Limb (tissue), 2 donors: ENCODE results near the gene CTBP2.
"Not testable (repeated sequence)": the region's sequence is repeated elsewhere in the genome, so short reads cannot be mapped to it uniquely, and the experiment has no call there.

Experiments used
- DNase-seq, 2 donors: peaks; one replicate each; pipeline ENCODE4 v3.0.0-alpha.2; 2016; ENCODE audit errors: extremely low spot score in 2 of 2

Gene CTBP2

DNA sequence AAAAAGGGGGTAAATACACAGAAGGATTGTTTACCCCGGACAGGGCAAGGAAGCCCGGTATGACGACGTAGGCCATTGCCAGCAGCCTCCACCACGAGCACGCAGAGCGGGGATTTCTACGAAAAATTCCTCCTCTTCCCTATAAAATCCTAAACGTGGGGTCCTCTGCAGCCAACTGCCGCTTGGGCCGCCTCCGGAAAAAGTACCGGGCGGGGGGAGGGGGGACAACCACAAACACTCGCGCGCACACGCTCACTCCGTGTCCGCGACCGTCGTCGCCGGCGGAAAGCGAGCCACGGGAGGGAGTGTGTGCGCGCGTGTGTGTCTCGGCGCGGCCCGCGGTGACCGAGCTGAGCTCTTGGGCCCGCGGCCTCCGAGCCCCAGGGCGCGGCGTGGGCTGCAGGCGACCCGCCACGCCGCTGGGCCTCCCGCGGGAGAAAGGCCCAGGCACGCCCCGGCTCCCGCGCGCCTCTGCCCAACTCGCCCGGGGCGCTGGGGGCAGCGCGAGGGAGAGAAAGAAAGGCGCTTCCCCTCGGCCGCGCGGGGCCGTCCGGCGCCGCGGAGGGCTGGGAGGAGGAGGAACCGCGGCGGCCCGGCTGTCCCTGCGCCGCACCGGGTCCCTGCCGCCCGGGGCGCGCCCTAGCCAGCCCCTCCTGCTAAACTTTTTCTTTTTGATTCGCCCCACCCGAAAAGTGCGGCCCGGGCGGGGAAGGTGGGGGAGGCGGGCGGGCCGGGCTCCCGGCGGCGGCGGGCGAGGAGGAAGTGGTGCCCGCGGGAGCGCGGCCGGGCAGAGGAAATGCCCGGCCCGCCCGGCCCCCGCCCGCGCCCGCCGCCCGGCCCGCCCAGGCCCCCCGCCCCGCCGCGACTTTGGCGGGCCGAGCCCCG, 1.5 kb downstream of the CTBP2 start:
- peak; percentile 48 to 79 for DNase-seq

DNA sequence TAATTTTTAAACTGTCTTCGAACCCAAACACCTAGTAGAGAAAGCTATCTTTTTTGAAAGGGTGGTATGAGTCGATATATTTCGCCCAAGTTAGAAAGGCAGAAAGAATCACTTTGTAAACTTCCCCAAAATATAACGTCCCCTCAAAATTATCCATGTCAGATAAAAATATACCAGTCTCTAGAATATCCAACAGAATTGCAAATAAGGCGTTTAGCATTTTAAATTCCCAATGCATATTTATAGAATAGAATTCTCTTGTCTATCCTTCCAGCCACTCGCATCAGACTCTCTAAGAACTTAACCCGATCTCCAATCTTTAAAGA, 2.1 kb downstream of the CTBP2 start:
- no peak for DNase-seq

GRCh38 chr10:125157505-125157904, 2.9 kb downstream of the CTBP2 start:
- DNase-seq, result no peak

GRCh38 chr10:125156739-125157480, 3.5 kb downstream of the CTBP2 start:
- no peak for DNase-seq

DNA sequence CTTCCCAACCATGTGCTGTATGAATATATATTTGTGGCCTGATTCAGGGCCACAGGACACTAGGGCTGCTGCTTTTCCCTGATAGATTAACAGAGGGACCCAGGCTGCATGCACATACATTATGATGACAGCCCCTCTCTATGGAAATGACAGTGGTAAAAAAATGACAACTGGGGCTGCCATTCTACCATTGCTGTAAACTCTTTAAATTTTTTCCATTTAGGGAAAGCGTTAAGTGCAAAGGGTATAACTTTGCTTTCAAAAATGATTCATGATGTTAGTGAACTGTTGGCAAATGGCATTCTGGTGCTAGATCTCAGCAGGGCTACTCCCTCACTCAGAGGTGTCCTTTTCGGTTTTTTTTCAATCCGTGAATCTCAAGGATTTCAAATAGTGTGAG, 4.2 kb downstream of the CTBP2 start:
- DNase-seq, result no peak

DNA sequence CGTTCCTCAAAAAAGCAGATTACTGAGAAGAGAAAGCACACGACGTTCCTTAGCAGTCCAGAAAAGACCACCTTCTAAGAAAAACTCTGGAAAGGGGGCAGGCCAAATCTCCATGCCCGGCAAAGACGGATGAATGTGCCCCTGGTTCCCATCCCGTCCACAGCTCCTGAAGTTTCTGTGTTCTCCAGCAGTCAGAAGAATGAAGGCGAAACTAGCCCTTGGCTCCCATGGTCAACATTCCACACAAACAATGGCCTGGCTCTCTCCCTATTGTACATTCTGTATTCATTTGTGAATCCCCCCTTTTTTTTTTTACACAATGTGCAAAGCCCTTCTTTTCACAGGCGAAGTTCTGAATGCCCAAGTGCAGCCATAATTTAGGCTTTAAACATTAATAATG, 5.3 kb downstream of the CTBP2 start:
- DNase-seq, result no peak

- no peak for DNase-seq
Measured at GRCh38 chr10:125154529-125154928, 5.8 kb downstream of the CTBP2 start.

DNA sequence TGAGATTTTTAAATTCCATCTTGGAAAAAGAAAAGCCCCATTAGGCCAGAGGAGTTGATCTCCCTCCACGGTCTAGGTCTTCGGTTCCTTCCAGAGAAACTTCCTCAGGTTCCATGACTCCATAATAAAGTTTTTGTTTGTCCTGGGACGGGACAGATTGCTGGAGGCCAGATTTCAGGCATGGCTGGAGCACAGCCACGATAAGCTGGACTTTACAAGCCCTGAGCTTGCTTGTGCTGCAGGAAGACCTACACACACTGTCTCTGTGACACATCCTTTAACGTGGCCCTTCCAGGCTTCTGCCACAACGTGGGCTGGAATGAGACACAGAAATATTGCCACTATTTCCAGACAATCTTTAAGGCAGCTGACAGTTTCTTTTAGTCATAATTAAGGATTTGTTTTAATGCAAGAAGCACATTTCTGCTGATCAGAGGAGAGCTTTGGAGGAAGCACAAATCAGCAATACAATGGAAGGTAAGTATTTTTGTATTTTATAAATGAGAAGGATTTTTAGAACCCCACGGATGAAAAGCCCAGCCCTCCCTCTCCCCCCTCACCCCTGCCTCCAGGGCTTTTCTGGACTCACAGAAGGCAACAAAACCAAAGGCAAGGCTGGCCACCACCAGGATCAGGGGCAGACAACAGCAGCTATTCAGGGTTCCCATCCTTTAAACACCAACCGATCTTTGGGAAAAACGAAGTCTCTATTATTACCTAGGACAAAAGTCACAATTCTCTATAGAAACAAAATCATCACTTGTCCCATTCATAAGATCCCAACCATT, 6.5 kb downstream of the CTBP2 start:
- no peak for DNase-seq

DNA sequence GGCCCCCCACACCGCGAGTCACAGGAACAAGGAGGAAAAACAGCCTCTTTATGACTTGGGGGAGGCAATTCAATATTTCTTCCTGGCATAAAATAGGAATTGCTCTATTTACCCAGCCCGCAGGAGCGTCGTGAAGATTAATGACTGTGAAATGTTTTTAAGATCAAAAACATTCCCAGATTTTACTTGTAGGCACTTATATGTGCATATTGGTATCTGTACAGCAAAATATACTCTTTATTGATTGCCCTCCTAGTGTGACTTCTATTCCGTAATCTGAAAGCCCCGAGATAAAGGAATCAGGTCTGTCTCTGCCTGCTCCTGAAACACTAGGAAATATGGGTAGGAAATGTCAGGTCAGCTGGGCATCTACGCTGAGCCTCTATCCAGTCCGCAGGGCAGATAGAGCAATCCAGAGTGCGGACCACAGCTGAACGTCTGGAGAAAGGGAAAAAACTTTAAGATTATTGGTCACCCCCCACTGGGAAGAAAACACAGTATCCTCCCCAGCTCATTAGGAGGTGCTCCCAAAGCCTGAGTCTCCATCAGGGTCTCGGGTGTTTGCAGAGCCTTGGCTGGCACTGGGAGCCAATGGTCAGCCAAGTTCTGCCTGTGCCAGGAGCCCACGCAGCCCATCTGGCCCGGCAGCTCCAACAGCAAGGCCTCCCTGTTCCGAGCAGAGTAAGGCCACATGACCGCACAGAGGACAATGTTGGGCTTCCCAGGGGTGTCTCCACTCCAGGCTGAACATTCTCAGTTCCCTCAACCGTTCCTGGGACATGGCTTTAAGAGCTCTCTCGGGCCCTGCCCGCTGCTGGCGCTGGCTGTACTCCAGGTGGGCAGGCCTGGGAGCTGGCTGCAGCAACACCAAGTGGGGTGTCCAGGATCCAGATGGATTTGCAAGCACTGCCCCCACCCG, 7.7 kb downstream of the CTBP2 start:
- DNase-seq, result no peak

DNA sequence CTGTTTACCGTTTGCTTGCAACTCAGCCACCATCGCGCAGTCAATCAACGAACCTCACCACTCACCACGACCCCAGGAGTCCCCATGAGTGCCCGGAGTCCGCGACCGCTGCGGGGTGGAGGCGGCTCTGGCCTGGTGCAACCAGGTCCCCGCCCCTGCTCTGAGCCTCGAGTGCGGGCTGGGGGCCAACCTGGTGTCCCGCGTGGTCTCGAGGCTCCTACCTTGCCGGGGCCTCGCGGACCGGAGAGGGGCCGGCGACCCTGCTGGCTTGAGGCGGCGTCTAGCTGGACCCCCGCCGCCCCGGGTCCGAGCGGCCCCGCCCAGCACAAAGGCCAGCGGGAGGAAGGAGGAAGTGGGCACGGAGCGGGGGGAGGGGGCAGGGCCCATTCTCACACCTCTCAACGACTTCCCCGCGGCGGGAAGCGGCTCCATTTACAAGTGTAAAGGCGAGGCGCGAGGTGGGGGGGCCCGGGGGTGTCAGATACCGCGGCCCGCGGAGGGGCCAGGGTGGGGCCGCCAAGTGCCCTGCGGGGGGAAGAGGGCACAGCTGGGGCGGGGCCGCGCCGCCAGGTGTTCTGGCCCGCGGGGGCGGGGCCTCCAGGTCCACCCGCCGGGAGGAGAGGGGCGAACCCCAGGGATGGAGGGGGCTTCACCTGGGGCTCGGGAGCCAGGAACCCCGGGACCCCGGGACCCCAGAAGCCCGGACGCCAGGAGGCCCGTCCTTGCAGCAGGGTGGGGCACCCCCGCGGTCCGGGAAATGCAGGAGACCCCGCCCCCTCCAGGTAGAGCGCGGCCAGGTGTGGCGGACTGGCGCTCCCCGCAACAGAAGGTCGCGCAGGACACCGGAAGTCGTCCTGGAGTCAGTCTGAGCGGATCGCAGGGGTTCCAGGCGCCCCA, 8.6 kb downstream of the CTBP2 start:
- no peak for DNase-seq

GRCh38 chr10:125151170-125151552, 9.2 kb downstream of the CTBP2 start:
- no peak for DNase-seq

DNA sequence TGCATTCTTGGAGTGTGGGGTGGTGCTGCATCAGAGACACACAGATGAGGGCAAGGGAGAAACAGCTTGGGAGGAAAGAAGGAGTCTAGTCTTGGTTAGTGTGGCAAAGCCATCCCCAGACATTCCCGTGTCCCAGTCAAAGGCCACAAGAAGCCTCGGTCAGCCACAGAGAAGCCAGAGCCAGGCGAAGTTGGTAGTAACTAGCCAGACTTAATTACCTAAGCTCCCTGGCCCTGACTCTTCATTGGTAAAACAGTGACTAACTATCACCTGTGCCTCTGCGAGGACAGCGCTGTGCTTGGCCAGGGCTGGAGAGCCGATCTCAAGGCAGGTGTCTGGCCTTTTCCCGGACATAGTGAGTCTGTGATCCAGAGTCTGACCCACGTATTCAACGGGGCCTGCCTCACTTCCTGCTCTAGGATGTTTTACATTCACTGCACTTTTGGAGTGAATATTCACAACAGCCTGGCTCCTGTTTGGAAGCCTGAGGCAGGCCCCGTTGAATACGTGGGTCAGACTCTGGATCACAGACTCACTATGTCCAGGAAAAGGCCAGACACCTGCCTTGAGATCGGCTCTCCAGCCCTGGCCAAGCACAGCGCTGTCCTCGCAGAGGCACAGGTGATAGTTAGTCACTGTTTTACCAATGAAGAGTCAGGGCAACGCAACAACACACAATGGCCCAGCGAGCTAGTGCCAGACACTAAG, 9.8 kb downstream of the CTBP2 start:
- DNase-seq, result not testable (repeated sequence)

GRCh38 chr10:125149680-125150047, 10.7 kb downstream of the CTBP2 start:
- DNase-seq, result no peak

- DNase-seq, result no peak
Measured at GRCh38 chr10:125149036-125149679, 11.2 kb downstream of the CTBP2 start.

- no peak for DNase-seq
Measured at GRCh38 chr10:125148528-125148927, 11.8 kb downstream of the CTBP2 start.

GRCh38 chr10:125147971-125148439, 12.4 kb downstream of the CTBP2 start:
- DNase-seq, result no peak

DNA sequence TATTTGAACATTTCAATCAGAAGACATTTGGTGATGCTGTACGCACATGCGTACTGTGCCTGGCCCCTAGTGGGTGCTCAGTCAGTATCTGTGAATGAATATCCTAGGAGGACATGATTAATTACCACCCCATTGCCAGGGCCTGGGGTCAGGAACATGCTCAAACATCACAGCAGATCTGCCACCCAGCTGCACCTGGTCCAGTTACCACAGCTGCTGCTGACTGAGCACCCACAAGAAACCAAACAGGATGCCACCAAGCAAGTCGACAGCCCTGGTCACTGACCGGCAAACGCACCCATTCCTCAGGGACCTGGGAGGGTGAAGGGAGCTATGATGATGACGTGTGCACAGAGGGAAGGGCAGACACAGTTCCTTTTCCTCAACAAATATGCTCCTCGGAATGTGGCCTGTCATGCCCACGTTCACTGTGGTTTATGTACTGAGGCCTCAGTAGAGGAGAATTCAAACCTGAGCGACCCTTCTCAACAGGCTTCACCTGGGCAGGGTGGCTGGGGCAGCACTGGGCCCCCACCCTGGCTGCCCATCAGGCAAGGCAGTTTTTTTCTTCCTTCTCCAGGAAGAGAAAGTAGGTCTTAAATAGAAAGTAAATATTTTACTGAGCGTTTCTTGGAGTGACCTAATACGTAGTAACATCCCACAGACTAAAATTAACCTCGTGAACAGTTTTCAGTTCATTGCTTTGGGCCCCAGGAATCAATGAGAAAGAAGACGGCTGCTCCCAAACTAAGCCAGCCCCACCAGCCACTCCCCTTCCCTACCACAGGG, 13.4 kb downstream of the CTBP2 start:
- no peak for DNase-seq

DNA sequence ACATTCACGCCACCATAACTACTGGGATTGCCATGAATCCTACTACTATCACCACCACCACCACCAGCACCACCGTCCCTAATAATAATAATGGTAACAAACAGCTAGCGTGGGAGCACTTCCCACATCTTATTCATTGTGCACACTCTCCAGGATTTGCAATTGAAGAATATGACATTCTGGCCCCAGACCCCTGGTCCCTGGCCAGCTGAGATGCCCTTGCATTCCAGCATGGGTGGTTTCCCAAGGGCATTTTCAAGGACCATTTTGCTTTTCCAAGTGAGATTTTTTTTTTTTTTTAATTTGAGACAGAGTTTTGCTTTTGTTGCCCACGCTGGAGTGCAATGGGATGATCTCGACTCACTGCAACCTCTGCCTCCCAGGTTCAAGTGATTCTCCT, 14.7 kb downstream of the CTBP2 start:
- no peak for DNase-seq
